GM23338 (cell line): ENCODE measurements around the gene EDEM1. TPM values are rescaled to one million over a fixed set of nuclear protein-coding genes. Genes with fewer than 3 reads are reported as not detected.
A peak's percentile ranks its signal among the peaks of the same experiment; 100 is the strongest.

Source experiments
- ATAC-seq: fragments of 200-7000 bp; cut with Tn5 transposase; 3 replicates; pipeline ENCODE4 v1.9.1; 2020
- DNase-seq: peaks from one replicate; pipeline ENCODE4 v3.0.0-alpha.2; 2015; ENCODE audit warnings: low spot score
- H2AFZ ChIP-seq: fragments of 200-600 bp; sonication (generic); 2 replicates; pipeline ENCODE4 v1.8.0; 2016; ENCODE audit warnings: antibody characterized with exemption, mild to moderate bottlenecking, moderate library complexity
- H3F3A ChIP-seq: fragments of 200-600 bp; sonication (generic); replicated peaks from 2 replicates; pipeline ENCODE4 v1.8.0; 2017; ENCODE audit warnings: antibody characterized with exemption, mixed run types, low read depth
- H3K27ac ChIP-seq: fragments of 200-600 bp; sonication (generic); 2 replicates; pipeline ENCODE4 v1.6.1; 2016; ENCODE audit warnings: low read depth
- H3K27me3 ChIP-seq: fragments of 200-600 bp; sonication (generic); 2 replicates; pipeline ENCODE4 v1.8.0; 2016; ENCODE audit warnings: mild to moderate bottlenecking, mixed run types, moderate library complexity; ENCODE audit not compliant: insufficient read depth
- H3K36me3 ChIP-seq: fragments of 200-600 bp; sonication (generic); 2 replicates; pipeline ENCODE4 v1.8.0; 2016; ENCODE audit warnings: mild to moderate bottlenecking; ENCODE audit not compliant: insufficient read depth
- H3K4me1 ChIP-seq: fragments of 200-600 bp; sonication (generic); 2 replicates; pipeline ENCODE4 v1.8.0; 2016; ENCODE audit warnings: mild to moderate bottlenecking, moderate library complexity; ENCODE audit not compliant: insufficient read depth
- H3K4me2 ChIP-seq: fragments of 200-600 bp; sonication (generic); 2 replicates; pipeline ENCODE4 v1.7.1; 2017; ENCODE audit warnings: mixed run types
- H3K4me3 ChIP-seq: fragments of 200-600 bp; sonication (generic); 2 replicates; pipeline ENCODE4 v1.6.1; 2016; ENCODE audit warnings: mixed run types
- H3K79me2 ChIP-seq: fragments of 200-600 bp; sonication (generic); replicated peaks from 2 replicates; pipeline ENCODE4 v1.8.0; 2017; ENCODE audit warnings: mild to moderate bottlenecking; ENCODE audit not compliant: insufficient read depth
- H3K9me2 ChIP-seq: fragments of 200-600 bp; sonication (generic); 2 replicates; pipeline ENCODE4 v1.8.0; 2017; ENCODE audit not compliant: insufficient read depth
- H4K20me1 ChIP-seq: fragments of 200-600 bp; sonication (generic); replicated peaks from 2 replicates; pipeline ENCODE4 v1.8.0; 2017; ENCODE audit warnings: mild to moderate bottlenecking; ENCODE audit not compliant: insufficient read depth
- H3K27ac Mint-ChIP-seq: 2 replicates; pipeline ENCODE4 v1.8.0; 2020; ENCODE audit warnings: inconsistent platforms, mild to moderate bottlenecking, moderate library complexity, mixed read lengths
- H3K27me3 Mint-ChIP-seq: 3 replicates; pipeline ENCODE4 v1.8.0; 2022; ENCODE audit warnings: low read depth, mild to moderate bottlenecking, moderate library complexity, mixed read lengths, inconsistent platforms; ENCODE audit not compliant: insufficient read depth, poor library complexity
- H3K36me3 Mint-ChIP-seq: 3 replicates; pipeline ENCODE4 v1.8.0; 2021; ENCODE audit warnings: low read depth, mild to moderate bottlenecking, inconsistent platforms, moderate library complexity, mixed read lengths
- H3K4me1 Mint-ChIP-seq: 3 replicates; pipeline ENCODE4 v1.8.0; 2020; ENCODE audit warnings: mild to moderate bottlenecking, inconsistent platforms, mixed read lengths
- H3K4me3 Mint-ChIP-seq: 3 replicates; pipeline ENCODE4 v1.8.0; 2021; ENCODE audit warnings: moderate library complexity, mild to moderate bottlenecking, inconsistent platforms, mixed read lengths
- H3K9me3 Mint-ChIP-seq: 3 replicates; pipeline ENCODE4 v1.8.0; 2020; ENCODE audit warnings: moderate library complexity, mild to moderate bottlenecking, inconsistent platforms, mixed read lengths
- ETS1 ChIP-seq: IDR thresholded peaks from 2 replicates; pipeline ENCODE4 v1.6.1; 2016; ENCODE audit warnings: antibody characterized with exemption
- EZH2phosphoT487 ChIP-seq: fragments of 200-600 bp; sonication (generic); IDR thresholded peaks from one replicate; pipeline ENCODE4 v1.8.1; 2018; ENCODE audit warnings: antibody characterized with exemption; ENCODE audit not compliant: unreplicated experiment
- REST ChIP-seq: IDR thresholded peaks from one replicate; pipeline ENCODE4 v1.6.1; 2018; ENCODE audit warnings: antibody characterized with exemption; ENCODE audit not compliant: unreplicated experiment
- ZNF331 ChIP-seq: fragments of 250-450 bp; sonication (Bioruptor Pico); IDR thresholded peaks from 2 replicates; pipeline ENCODE4 v1.5.0; 2020; ENCODE audit warnings: low read depth, mild to moderate bottlenecking, moderate library complexity
- ZNF462 ChIP-seq: fragments of 250-450 bp; sonication (Bioruptor Pico); IDR thresholded peaks from 2 replicates; pipeline ENCODE4 v1.5.0; 2020; ENCODE audit warnings: mild to moderate bottlenecking, moderate library complexity
- polyA plus RNA-seq: library from polyadenylated mRNA; unstranded; fragments of >200 nt; fragmentation: Nextera tagmentation; extraction: Ambion mirVana; gene quantifications from 2 replicates; pipeline ENCODE4 v1.2.1, GENCODE V29; 2016
- total RNA-seq: library from RNA; depleted of rRNA; stranded (reverse); fragments of >200 nt; shearing (Covaris generic); gene quantifications from 2 replicates; pipeline ENCODE4 v1.2.3, GENCODE V29; 2014

The EDEM1 gene
- total and polyA plus RNA-seq, 2 experiments from 2014 or later = 2.2 to 36.7 TPM

- peaks cover 2% of the 10 kb centered on the region; the same call in 1 of the 2 replicates for H3K36me3 ChIP-seq
- Mint-ChIP-seq H3K27ac (peak overlapping the region; percentile 26; the same call in 1 of the 2 replicates), H3K4me1 (peaks cover 45% of the 10 kb centered on the region), H3K27me3 (peaks cover 5% of the 10 kb centered on the region), H3K36me3 (peaks cover 17% of the 10 kb centered on the region), H3K9me3 (no peaks in the 10 kb centered on the region), H3K4me3 (no peak overlapping the region)
- no peaks in the 10 kb centered on the region for H3F3A ChIP-seq
- ATAC-seq (no peak), DNase-seq (no peak)
- no peak overlapping the region for H2AFZ ChIP-seq
- H4K20me1 ChIP-seq = no peaks in the 10 kb centered on the region; the same call in 1 of the 2 replicates
- no peaks in the 10 kb centered on the region for H3K9me2 ChIP-seq
- no peak overlapping the region for H3K4me3 ChIP-seq
- no peaks in the 10 kb centered on the region for H3K79me2 ChIP-seq
- no peak overlapping the region for H3K27ac ChIP-seq
- no peak for TF ChIP-seq REST
- no peak overlapping the region for H3K4me2 ChIP-seq
- peaks cover 21% of the 10 kb centered on the region for H3K4me1 ChIP-seq
- H3K27me3 ChIP-seq = no peaks in the 10 kb centered on the region
Measured at GRCh38 chr3:5221701-5222100, 34.2 kb downstream of the EDEM1 start.

- H3K27me3 ChIP-seq = no peaks in the 10 kb centered on the region
- H2AFZ ChIP-seq = no peak overlapping the region
- H3K9me2 ChIP-seq = no peaks in the 10 kb centered on the region
- Mint-ChIP-seq H3K9me3 (no peaks in the 10 kb centered on the region), H3K4me1 (peaks cover 38% of the 10 kb centered on the region), H3K36me3 (peaks cover 11% of the 10 kb centered on the region), H3K4me3 (no peak overlapping the region), H3K27me3 (peaks cover 5% of the 10 kb centered on the region), H3K27ac (no peak overlapping the region)
- no peaks in the 10 kb centered on the region for H3K36me3 ChIP-seq
- no peak overlapping the region for H3K27ac ChIP-seq
- DNase-seq = no peak
- H3K4me3 ChIP-seq = no peak overlapping the region
- H3F3A ChIP-seq = no peaks in the 10 kb centered on the region
- H3K79me2 ChIP-seq = no peaks in the 10 kb centered on the region
- peaks cover 21% of the 10 kb centered on the region for H3K4me1 ChIP-seq
- no peak; the same call in 2 of the 3 replicates for ATAC-seq
- H4K20me1 ChIP-seq = no peaks in the 10 kb centered on the region; the same call in 1 of the 2 replicates
- no peak overlapping the region for H3K4me2 ChIP-seq
- TF ChIP-seq ZNF462 (no peak), EZH2phosphoT487 (no peak), ZNF331 (CRISPR knock-in tag) (no peak), ETS1 (no peak), REST (no peak)
Measured at GRCh38 chr3:5222283-5223005, 34.9 kb downstream of the EDEM1 start.
